ENCODE data around the gene VCAN. TPM values are rescaled to one million over a fixed set of nuclear protein-coding genes. Genes with fewer than 3 reads are reported as not detected.

VCAN gene
- total RNA-seq, 1 donor from 2014 or later: 2.3 TPM

GRCh38 chr5:83494087-83494620 lies 22.6 kb downstream of the VCAN start:
- ATAC-seq (no peak), DNase-seq (ENCODE audit: low spot score) (no peak)

- ATAC-seq (no peak), DNase-seq (ENCODE audit: low spot score) (no peak)
Observed at GRCh38 chr5:83494666-83495065, 23.1 kb downstream of the VCAN start.

GRCh38 chr5:83496626-83497025 lies 25.1 kb downstream of the VCAN start:
- ATAC-seq (no peak), DNase-seq (ENCODE audit: low spot score) (no peak)

- ATAC-seq (no peak), DNase-seq (ENCODE audit: low spot score) (no peak)
Observed at GRCh38 chr5:83498585-83498984, 27.0 kb downstream of the VCAN start.

- ATAC-seq (no peak), DNase-seq (ENCODE audit: low spot score) (no peak)
Observed at GRCh38 chr5:83503662-83504061, 32.1 kb downstream of the VCAN start.

GRCh38 chr5:83507431-83507830 lies 35.9 kb downstream of the VCAN start:
- ATAC-seq: no peak
- no peak for DNase-seq (ENCODE audit: low spot score)

- DNase-seq (ENCODE audit: low spot score): no peak
- ATAC-seq: no peak
Observed at GRCh38 chr5:83509540-83509939, 38.0 kb downstream of the VCAN start.

- no peak for ATAC-seq
- no peak for DNase-seq (ENCODE audit: low spot score)
Observed at GRCh38 chr5:83510260-83510659, 38.7 kb downstream of the VCAN start.

- ATAC-seq: no peak
- DNase-seq (ENCODE audit: low spot score): no peak
Observed at GRCh38 chr5:83512061-83512745, 40.7 kb downstream of the VCAN start.

- ATAC-seq: no peak
Observed at GRCh38 chr5:83513081-83513480, 41.5 kb downstream of the VCAN start.

GRCh38 chr5:83513491-83513890 lies 41.9 kb downstream of the VCAN start:
- DNase-seq (ENCODE audit: low spot score) (no peak), ATAC-seq (no peak)

More at GRCh38 chr5:83513081-83513480, 41.5 kb downstream of the VCAN start:
- no peak for DNase-seq (ENCODE audit: low spot score)

- DNase-seq (ENCODE audit: low spot score): no peak
- no peak for ATAC-seq
Observed at GRCh38 chr5:83516377-83516776, 44.8 kb downstream of the VCAN start.

- ATAC-seq (no peak), DNase-seq (ENCODE audit: low spot score) (no peak)
Observed at GRCh38 chr5:83517072-83517687, 45.6 kb downstream of the VCAN start.

- ATAC-seq: no peak
- no peak for DNase-seq (ENCODE audit: low spot score)
Observed at GRCh38 chr5:83517688-83518085, 46.1 kb downstream of the VCAN start.

GRCh38 chr5:83518319-83519061 lies 46.9 kb downstream of the VCAN start:
- no peak for ATAC-seq
- DNase-seq (ENCODE audit: low spot score): no peak

- no peak for ATAC-seq
Observed at GRCh38 chr5:83522446-83522845, 50.9 kb downstream of the VCAN start.

GRCh38 chr5:83523929-83524328 lies 52.4 kb downstream of the VCAN start:
- ATAC-seq: no peak

More at GRCh38 chr5:83522446-83522845, 50.9 kb downstream of the VCAN start:
- no peak for DNase-seq (ENCODE audit: low spot score)

GRCh38 chr5:83524345-83524744 lies 52.8 kb downstream of the VCAN start:
- ATAC-seq (no peak), DNase-seq (ENCODE audit: low spot score) (no peak)

More at GRCh38 chr5:83523929-83524328, 52.4 kb downstream of the VCAN start:
- DNase-seq (ENCODE audit: low spot score): no peak

GRCh38 chr5:83524991-83525390 lies 53.4 kb downstream of the VCAN start:
- DNase-seq (ENCODE audit: low spot score) (no peak), ATAC-seq (no peak)

GRCh38 chr5:83526289-83526688 lies 54.7 kb downstream of the VCAN start:
- no peak for ATAC-seq
- DNase-seq (ENCODE audit: low spot score): no peak

GRCh38 chr5:83527221-83527620 lies 55.7 kb downstream of the VCAN start:
- DNase-seq (ENCODE audit: low spot score) (no peak), ATAC-seq (no peak)

Data from left lobe of liver (tissue), 2 donors.